Adrenal gland (tissue), 12 donors: ENCODE data around the gene KATNA1. TPM values are rescaled to one million over a fixed set of nuclear protein-coding genes. Genes with fewer than 3 reads are reported as not detected.
"Not testable (repeated sequence)": the region's sequence is repeated elsewhere in the genome, so short reads cannot be mapped to it uniquely, and the experiment has no call there.

Experiments
- DNase-seq, 7 donors: peaks; one replicate each; pipeline ENCODE4 v3.0.0-alpha.2; 2019 to 2020
- H3K27ac ChIP-seq, 5 donors: fragments of 200-600 bp; sonication (generic) in 4 of 5; 1 replicate in 3 of 5; 2 replicates in 2 of 5; pipeline versions ENCODE4 v1.5.1 to v1.8.0; 2016 to 2020; ENCODE audit warnings: mild to moderate bottlenecking in 1 of 5
- H3K27me3 ChIP-seq: fragments of 200-600 bp; 2 replicates; pipeline ENCODE4 v1.8.0; 2021
- H3K36me3 ChIP-seq, 2 donors: fragments of 200-600 bp; replicated peaks in 1 of 2; 1 replicate in 1 of 2; 2 replicates in 1 of 2; pipeline versions ENCODE4 v1.5.1 to v1.8.0; 2018 to 2022
- H3K4me1 ChIP-seq, 2 donors: fragments of 200-600 bp; replicated peaks in 1 of 2; 1 replicate in 1 of 2; 2 replicates in 1 of 2; pipeline versions ENCODE4 v1.5.1 to v1.8.0; 2018 to 2021
- H3K4me3 ChIP-seq, 4 donors: fragments of 200-600 bp; sonication (generic) in 3 of 4; one replicate each; pipeline ENCODE4 v1.5.1; 2016 to 2018
- H3K9me3 ChIP-seq, 3 donors: fragments of 200-600 bp; sonication (generic) in 1 of 3; replicated peaks in 1 of 3; 1 replicate in 2 of 3; 2 replicates in 1 of 3; pipeline versions ENCODE4 v1.5.1 to v1.8.0; 2016 to 2021
- POLR2A ChIP-seq, 2 donors: fragments of 450-650 bp; IDR thresholded peaks; one replicate each; pipeline ENCODE4 v1.6.1; 2017; ENCODE audit warnings: antibody characterized with exemption in 2 of 2, mild to moderate bottlenecking in 2 of 2, moderate library complexity in 1 of 2
- WGBS, 4 donors: extraction: QIAGEN DNeasy Blood & Tissue Kit in 2 of 4; methylation state at CpG; one replicate each; pipeline versions ENCODE4 v1.1.5 to v1.1.7; 2013 to 2017; 5-methylcytosine and 5-hydroxymethylcytosine counted together
- intact Hi-C, 2 donors: fragments of 100-400 bp; cut with DNase I; formaldehyde crosslinking; loops; one replicate each; pipeline versions ENCODE4 v1.14.1 to v1.15.0; 2022 to 2023
- polyA plus RNA-seq, 3 donors: library from polyadenylated mRNA; stranded (reverse); fragments of 200-250 nt in 2 of 3; fragments of 350-450 nt in 1 of 3; fragmentation: Illumina TruSeq in 1 of 3; extraction: RNeasy Lipid Tissue Mini Kit (QIAGEN cat#74804) in 1 of 3; gene quantifications; one replicate each; pipeline ENCODE4 v1.2.3, GENCODE V29; 2013 to 2014
- total RNA-seq, 9 donors: library from RNA; depleted of rRNA in 4 of 9; stranded (reverse); fragments of >200 nt in 4 of 9; fragments of 120-200 nt in 1 of 9; fragmentation: NEBNext Ultra II Directional in 1 of 9; extraction: Animal tissue kit (Norgen Biotek cat#: 25700) in 1 of 9; gene quantifications; one replicate each; pipeline versions ENCODE4 v1.1.0 to v1.2.4, GENCODE V29; 2013 to 2023
- TF ChIP-seq, protein P1 (sequence below), 6 experiments: fragments of 450-650 bp in 4 of 6; fragments of 200-600 bp in 2 of 6; sonication (generic) in 1 of 6; IDR thresholded peaks; 1 replicate in 5 of 6; 2 replicates in 1 of 6; pipeline versions ENCODE4 v1.5.1 to v1.8.0; 2016 to 2021; ENCODE audit warnings: antibody characterized with exemption in 6 of 6, mild to moderate bottlenecking in 2 of 6, moderate library complexity in 1 of 6
- donor health status: healthy with polysubstance abuse.
- donor health status: Bipolar disorder and iron deficiency.
- donor health status: DM: yes; HTN: yes; CAD: no.
- donor health status: DM: no; HTN: no; CAD: no.
- donor health status: DM: no; HTN: no; CAD: no.
- donor health status: DM: yes; HTN: yes; CAD: no.

The KATNA1 gene
- total and polyA plus RNA-seq, 12 donors, result 6.9 to 24.2 (median 11.4) TPM

DNA sequence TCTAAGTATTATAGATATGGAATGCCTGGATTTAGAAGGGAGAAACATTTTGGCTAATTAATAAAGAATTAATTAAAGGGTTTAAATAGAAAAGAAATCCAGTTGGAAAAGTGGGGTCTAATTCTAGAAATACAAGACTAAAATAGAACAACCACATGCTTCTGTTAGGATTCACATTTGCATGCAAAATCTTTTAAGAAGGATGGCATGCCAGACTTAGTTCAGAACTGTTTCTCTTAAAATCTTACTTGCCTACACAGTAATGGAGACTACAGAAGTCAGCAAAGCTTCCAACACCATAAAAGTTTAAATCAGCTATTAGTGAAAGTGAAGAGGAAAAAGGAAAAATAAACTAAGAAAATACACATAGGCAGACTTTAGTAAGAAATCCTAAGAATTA is 32.7 kb upstream of the KATNA1 start:
- H3K36me3 ChIP-seq, result peaks cover 0 to 30% of the 10 kb centered on the region in 2 donors
- H3K9me3 ChIP-seq, result peaks cover 0 to 8% (median 0%) of the 10 kb centered on the region in 3 donors
- no peak overlapping the region for H3K4me3 ChIP-seq
- intact Hi-C loops, result no loop called here
- H3K4me1 ChIP-seq, result no peaks in the 10 kb centered on the region
- no peaks in the 10 kb centered on the region for H3K27me3 ChIP-seq
- TF ChIP-seq POLR2A (IDR thresholded peaks at IDR 0.05), result no peak
- TF ChIP-seq, protein P1, sequence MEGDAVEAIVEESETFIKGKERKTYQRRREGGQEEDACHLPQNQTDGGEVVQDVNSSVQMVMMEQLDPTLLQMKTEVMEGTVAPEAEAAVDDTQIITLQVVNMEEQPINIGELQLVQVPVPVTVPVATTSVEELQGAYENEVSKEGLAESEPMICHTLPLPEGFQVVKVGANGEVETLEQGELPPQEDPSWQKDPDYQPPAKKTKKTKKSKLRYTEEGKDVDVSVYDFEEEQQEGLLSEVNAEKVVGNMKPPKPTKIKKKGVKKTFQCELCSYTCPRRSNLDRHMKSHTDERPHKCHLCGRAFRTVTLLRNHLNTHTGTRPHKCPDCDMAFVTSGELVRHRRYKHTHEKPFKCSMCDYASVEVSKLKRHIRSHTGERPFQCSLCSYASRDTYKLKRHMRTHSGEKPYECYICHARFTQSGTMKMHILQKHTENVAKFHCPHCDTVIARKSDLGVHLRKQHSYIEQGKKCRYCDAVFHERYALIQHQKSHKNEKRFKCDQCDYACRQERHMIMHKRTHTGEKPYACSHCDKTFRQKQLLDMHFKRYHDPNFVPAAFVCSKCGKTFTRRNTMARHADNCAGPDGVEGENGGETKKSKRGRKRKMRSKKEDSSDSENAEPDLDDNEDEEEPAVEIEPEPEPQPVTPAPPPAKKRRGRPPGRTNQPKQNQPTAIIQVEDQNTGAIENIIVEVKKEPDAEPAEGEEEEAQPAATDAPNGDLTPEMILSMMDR (IDR thresholded peaks at IDR 0.05), result no peak
- no peak for DNase-seq
- H3K27ac ChIP-seq, result no peak overlapping the region

DNA sequence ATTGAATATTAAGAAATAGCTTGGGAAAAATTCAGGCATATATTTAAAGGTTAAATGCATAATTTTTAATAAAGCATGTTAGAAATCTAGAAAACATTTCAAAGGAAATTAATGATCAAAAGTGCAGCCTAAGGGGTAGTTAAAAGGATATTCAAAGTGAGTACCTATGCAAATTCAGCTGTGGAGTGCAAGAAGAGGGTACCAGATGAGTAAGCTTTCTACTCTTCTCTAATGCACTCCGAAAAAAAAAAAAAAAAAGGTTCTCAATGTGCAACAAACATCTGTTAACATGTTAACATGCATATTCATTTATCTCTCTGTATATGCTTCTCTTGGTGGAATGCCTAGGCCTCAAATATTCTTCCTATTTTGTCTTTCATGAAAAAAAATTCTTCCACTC is 32.0 kb upstream of the KATNA1 start:
- H3K36me3 ChIP-seq, result peaks cover 0 to 37% of the 10 kb centered on the region in 2 donors
- no peak overlapping the region for H3K27ac ChIP-seq

GRCh38 chr6:149672265-149672664 is 23.8 kb upstream of the KATNA1 start:
- intact Hi-C loops, H3K27me3 ChIP-seq, DNase-seq, H3K4me1 ChIP-seq, H3K4me3 ChIP-seq, H3K27ac ChIP-seq, H3K9me3 ChIP-seq: not testable (repeated sequence)
- H3K36me3 ChIP-seq, result peaks cover 0 to 73% of the 10 kb centered on the region in 2 donors

More for the DNA sequence above, 32.0 kb upstream of the KATNA1 start:
- intact Hi-C loops, result no loop called here
- no peak overlapping the region for H3K4me3 ChIP-seq
- WGBS, 4 donors, result 63 to 80% (median 74%) methylated on average over 1 of the region's 1 CpG
- H3K27me3 ChIP-seq, result no peaks in the 10 kb centered on the region
- no peaks in the 10 kb centered on the region for H3K4me1 ChIP-seq
- TF ChIP-seq, protein P1 (IDR thresholded peaks at IDR 0.05), result no peak
- no peak for TF ChIP-seq POLR2A (IDR thresholded peaks at IDR 0.05)
- no peak for DNase-seq
- peaks cover 0 to 8% (median 0%) of the 10 kb centered on the region in 3 donors for H3K9me3 ChIP-seq

DNA sequence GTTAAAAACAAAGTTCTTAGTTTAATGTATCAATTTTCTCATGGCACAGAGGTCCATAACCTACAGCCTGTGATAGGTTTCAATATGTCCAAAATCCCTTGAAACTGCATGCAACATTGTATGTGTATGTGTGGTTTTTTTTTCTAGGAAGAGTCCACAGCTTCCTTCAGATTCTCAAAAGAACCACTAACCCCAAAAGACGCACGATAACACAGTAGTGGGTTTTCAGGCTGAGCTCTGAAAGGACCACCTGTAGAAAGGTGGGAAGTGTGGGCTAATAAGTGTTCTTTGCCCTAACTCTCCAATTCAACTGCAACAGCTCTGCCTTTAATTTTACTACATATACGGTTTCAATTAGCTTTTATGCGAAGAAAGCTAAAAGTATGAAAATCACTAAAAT is 11.5 kb upstream of the KATNA1 start:
- 85 to 97% (median 95%) methylated on average over 4 of the region's 4 CpGs for WGBS, 4 donors

DNA sequence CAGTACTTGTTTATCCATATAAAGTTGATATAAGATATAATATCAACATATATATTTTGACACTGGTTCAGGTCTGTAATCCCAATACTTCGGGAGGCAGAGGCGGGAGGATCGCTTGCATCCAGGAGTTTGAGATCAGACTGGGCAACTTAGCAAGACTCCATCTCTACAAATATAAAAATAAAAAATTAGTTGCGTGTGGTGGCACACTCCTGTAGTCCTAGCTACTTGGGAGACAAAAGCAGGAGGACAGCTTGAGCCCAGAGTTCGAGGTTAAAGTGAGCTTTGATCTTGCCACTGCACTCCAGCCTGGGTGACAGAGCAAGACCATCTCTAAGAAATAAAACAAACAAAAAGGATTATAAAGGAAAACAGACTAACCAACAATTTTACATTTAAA is 8.9 kb upstream of the KATNA1 start:
- Histone ChIP-seq H3K36me3 (peaks cover 0 to 15% of the 10 kb centered on the region in 2 donors), H3K27me3 (no peaks in the 10 kb centered on the region), H3K4me1 (no peaks in the 10 kb centered on the region), H3K4me3 (no peak overlapping the region), H3K9me3 (no peaks in the 10 kb centered on the region), H3K27ac (no peak overlapping the region)
- DNase-seq, result no peak
- WGBS, 4 donors, result 94 to 98% (median 96%) methylated on average over 5 of the region's 5 CpGs
- intact Hi-C loops, result no loop called here
- TF ChIP-seq POLR2A (IDR thresholded peaks at IDR 0.05), result no peak
- TF ChIP-seq, protein P1 (IDR thresholded peaks at IDR 0.05), result no peak

More for the DNA sequence above, 11.5 kb upstream of the KATNA1 start:
- no peak overlapping the region for H3K4me3 ChIP-seq
- no peaks in the 10 kb centered on the region for H3K9me3 ChIP-seq
- no peaks in the 10 kb centered on the region for H3K27me3 ChIP-seq
- no peak for DNase-seq
- TF ChIP-seq POLR2A (IDR thresholded peaks at IDR 0.05), result no peak
- TF ChIP-seq, protein P1 (IDR thresholded peaks at IDR 0.05), result no peak
- intact Hi-C loops, result no loop called here
- no peaks in the 10 kb centered on the region for H3K4me1 ChIP-seq
- peaks cover 0 to 27% of the 10 kb centered on the region in 2 donors for H3K36me3 ChIP-seq
- no peak overlapping the region for H3K27ac ChIP-seq
